GM19023 (cell line): ENCODE data around the gene HUS1.
"Not testable (repeated sequence)": the region's sequence is repeated elsewhere in the genome, so short reads cannot be mapped to it uniquely, and the experiment has no call there.

Source experiments
- ATAC-seq: cut with Tn5 transposase; IDR thresholded peaks from one replicate; pipeline ENCODE4 v1.9.1; 2021; ENCODE audit warnings: mild to moderate bottlenecking, moderate library complexity; ENCODE audit not compliant: unreplicated experiment

The HUS1 gene

DNA sequence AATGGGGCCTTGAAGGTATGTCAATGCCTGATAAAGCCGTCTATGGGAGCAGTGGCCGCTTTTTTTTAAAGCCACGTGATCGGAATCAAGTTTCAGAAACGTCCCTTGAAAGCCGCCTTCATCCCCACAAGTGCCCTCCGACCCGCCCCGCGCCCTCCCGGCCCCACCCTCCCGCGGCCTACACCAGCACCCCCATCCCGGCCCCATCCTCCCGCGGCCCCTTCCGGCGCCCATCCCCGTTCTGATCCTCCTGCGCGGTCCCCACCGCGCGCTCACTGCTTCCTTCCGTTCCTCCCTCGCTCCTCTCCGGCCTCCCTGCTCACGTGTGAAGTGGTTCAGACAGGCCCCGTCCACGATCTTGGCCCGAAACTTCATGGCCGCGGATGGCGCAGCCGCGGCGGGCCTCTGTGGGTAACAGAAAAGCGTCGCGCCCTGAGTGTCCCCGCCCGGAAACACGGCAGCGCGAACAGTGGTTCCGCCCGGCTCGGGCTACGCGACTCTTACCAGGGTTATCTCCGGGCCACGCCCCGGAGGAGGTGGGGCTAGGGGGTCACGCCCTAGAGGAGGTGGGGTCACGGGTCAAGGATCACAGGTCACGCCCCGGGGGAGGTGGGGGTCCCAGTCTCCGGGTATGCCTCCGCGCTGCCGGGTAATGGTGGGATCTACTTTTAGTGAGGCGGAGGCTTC, at the start of gene HUS1:
Gene HUS1 (minus strand): TSS at position 471 of the 687 bp plus-strand sequence. CDS start 96 bp downstream, at position 375.
- ATAC-seq = peak; percentile 99

DNA sequence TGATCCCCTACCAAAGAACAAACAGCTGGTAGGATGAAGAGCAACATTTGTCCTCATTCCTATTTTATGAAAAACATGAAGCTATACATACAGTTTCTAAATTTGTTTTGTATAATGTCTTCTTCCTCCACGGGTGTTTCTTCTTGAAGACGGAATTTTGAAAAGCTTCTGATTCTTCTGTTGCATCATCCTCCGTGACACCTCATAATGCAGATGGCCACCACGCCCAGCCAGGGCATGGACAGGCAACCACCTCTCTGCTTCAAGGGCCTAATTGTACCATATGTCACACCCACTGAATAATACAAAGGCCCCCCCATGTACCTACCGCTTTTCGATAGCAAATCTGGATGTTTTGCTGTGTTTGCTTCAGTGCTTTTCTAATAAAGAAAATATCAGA, 49.5 kb upstream of the HUS1 start, which contains the start of gene SUN3:
Gene SUN3 (minus strand): TSS at position 170 of the 400 bp plus-strand sequence. CDS start 169 bp downstream, at position 1.
- no peak for ATAC-seq

DNA sequence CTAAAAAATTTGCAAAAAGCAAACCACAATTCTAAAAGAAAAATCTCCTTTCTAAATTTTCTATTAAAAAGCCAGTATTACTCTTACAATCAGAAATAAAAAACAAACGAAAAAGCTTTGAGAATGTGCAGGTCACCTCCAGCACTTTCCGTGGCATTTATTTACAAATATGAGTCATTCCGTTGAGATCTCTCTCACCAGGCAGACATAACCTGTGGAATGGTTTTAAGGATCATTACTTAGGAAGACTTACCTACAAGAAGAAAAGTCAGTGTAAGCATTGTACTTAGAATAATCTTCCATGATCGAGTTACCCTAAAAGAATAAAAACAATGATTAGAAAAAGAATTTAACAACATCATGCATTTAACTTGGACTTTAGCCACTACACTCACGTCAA, 46.2 kb upstream of the HUS1 start:
- no peak for ATAC-seq

DNA sequence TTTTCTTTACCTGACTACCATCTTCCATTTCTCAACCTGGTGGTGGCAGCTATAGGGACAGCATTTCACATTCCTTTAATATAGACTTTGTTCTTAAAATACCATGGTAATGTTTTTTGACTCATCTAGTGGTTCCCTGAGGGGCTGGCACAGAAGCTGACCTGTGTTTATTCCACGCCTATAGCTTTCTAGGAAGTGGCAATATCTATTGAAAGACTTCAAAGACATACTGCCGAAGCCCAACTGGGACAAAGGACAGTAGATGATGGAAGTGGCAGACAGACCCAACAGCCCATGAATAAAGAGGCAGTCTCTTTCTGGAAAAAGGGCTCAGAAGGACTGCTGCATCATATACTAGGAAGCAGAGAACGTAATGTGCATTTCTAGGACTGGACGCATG, 38.3 kb upstream of the HUS1 start:
- no peak for ATAC-seq

GRCh38 chr7:48016641-48017040, 37.2 kb upstream of the HUS1 start:
- ATAC-seq = no peak

DNA sequence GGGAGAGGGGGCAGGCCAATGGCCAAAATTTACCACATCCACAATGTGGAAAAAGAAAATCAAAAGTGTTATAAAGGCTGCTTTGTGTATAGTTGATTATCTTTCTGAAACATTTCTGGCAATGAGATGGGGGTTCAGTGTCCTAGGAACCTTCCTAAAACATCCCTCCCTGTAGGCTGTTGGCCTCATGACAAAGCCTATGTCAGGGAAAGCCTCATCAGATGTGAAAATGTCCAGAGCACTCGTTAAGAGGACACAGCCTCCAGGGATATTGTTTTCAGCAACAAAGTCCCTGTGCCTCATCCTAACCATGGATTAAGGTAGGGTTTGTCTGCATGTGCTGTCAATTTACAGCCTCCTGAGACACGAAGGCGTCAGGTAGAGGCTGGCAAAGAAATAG, 32.5 kb upstream of the HUS1 start:
- ATAC-seq = no peak

GRCh38 chr7:48011323-48011722, 31.9 kb upstream of the HUS1 start:
- ATAC-seq = no peak

DNA sequence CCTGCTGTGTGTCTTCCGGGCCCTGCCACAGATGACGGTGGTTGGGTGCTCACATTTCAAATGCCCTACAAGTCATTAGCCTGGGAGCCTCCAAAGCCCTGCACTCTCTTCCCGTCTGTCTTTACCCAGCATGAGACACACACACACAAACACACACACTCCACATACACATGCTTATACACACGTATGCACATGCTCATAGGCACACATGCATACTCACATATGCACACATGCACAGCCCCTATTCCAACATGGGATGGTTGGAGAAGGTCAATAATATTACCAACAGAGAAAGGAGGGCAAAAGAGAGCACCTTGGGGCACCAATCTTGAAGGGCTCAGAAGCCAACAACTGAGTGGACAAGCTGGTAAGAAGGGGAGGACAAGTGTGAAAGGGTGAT, 30.5 kb upstream of the HUS1 start:
- no peak for ATAC-seq

GRCh38 chr7:48009257-48009656, 29.8 kb upstream of the HUS1 start:
- ATAC-seq = no peak

GRCh38 chr7:48006866-48007265, 27.5 kb upstream of the HUS1 start:
- no peak for ATAC-seq

DNA sequence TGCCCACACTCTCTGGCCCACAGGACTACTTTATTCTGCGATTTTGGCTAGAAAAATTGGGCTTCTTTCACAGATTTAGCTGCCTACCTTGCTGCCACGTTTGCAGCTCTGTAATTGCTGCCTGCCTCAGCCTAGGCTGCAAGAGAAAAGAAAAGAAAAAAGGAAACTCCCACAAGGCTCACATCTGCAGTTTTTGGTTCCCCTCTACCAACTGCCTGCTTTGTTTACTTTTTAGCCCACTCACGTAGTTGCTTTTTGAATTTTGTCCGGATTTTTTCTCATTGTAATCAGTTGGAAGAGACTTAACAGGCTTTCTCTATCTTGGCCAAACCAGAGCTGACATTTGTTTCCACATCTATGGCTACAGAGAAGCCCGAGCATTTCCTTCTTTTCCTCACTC, 25.2 kb upstream of the HUS1 start:
- ATAC-seq = no peak

DNA sequence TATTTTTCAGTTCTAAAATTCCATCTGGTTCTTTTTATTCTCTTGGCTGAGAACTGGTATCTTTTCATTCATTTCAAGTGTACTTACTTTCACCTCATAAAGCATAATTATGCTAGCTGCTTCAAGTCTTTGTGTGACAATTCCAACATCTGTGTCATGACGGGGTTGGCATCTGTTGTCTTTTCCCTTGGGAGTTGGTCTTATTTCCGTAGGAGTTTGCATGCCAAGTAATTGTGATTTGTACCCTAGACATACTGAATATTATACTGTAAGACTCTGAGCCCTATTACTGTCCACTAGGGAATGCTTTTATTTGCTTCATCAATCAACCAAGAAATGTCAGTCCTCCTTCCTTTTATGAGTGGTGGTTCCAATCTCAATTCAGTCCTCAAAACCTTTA, 24.6 kb upstream of the HUS1 start:
- ATAC-seq = no peak

DNA sequence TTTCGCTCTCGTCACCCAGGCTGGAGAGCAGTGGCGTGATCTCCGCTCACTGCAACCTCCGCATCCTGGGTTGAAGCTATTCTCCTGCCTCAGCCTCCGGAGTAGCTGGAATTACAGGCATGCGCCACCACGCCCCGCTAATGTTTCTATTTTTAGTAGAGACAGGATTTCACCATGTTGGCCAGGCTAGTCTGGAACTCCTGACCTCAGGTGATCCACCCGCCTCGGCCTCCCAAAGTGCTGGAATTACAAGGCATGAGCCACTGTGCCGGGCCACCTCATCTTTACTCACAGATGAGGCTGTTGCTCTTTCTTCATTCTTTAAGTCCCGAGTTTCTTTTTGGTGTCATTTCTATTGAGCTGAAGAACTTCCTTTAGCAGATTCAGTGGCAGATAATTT, 20.7 kb upstream of the HUS1 start:
- not testable (repeated sequence) for ATAC-seq

GRCh38 chr7:47999413-47999812, 20.0 kb upstream of the HUS1 start:
- no peak for ATAC-seq

- ATAC-seq = no peak
These were observed 13.0 kb upstream of the HUS1 start for GRCh38 chr7:47992446-47992845.

DNA sequence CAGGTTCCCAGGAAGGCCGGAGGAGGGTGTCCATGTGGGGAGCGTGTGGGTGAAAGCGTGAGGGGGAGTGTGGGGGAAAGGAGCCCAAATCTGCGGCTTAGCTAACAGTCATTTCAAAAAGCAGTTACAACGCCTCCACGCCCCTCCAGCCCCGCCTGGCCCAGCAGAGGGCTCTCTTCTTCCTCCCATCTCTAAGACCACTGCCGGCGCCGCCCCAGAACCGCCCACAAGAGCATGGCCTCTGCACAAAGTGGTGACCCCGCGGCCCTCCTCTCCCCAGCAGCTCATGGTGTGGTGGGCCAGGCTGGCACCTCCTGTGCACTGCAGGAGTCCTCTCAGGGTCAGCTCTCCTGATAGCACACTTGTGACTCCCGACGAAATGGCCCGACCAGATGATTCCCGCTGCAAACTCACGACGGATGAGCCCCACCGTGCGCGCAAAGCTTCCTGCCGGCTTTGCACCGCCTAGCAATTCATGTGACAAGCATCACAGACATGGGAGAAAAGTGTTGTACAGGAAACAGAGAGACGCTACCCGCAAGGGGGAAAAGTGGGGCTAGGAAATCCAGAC, 12.4 kb upstream of the HUS1 start:
- ATAC-seq = peak; percentile 100

DNA sequence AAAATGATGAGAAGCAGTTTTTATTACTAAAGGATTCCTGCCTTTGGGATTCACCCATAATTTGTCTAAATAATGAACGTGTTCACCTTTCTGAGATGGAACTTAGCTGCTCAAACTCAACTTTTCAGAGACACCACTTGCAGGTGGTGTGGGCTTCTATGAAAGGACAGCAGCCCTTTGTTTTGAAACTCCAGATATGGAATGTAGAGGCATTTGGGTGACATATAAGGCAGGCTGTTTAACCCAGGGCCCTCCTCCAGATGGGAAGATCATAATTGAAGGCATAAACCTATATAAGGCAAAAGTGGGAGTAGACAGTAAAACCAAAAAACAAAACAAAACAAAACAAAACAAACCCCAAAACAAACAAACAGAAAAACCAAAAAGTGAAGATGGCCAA, 11.9 kb upstream of the HUS1 start:
- ATAC-seq = no peak

DNA sequence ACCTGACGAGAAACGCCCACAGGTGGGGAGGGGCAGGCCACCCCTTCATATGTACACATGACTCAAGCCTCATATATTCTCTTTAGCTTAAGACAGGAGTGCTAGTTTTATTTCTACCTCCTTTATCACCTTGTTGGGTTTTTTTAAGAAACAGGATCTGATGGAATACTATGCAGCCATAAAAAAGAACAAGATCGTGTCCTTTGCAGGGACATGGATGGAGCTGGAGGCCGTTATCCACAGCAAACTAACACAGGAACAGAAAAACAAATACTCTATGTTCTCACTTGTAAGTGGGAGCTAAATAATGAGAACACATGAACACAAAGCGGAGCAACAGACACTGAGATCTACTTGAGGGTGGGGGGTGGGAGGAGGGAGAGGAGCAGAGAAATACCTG, 11.2 kb upstream of the HUS1 start:
- ATAC-seq = no peak

DNA sequence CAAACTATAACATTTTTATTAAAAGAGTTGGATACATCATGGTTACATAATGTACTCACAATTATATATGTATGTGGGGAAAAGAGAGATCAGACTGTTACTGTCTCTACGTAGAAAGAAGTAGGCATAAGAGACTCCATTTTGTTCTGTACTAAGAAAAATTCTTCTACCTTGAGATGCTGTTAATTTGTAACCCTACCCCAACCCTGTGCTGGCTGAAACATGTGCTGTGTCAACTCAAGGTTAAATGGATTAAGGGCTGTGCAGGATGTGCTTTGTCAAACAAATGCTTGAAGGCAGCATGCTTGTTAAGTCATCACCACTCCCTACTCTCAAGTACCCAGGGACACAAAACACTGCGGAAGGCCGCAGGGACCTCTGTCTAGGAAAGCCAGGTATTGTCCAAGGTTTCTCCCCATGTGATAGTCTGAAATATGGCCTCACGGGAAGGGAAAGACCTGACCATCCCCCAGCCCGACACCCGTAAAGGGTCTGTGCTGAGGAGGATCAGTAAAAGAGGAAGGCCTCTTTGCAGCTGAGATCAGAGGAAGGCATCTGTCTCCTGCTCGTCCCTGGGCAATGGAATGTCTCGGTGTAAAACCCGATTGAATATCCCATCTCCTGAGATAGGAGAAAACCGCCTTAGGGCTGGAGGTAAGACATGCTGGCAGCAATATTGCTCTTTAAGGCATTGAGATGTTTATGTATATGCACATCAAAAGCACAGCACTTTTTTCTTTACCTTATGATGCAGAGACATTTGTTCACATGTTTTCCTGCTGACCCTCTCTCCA, 10.4 kb upstream of the HUS1 start:
- ATAC-seq = not testable (repeated sequence)

- no peak for ATAC-seq
These were observed 9.3 kb upstream of the HUS1 start for GRCh38 chr7:47988496-47989386.

- no peak for ATAC-seq
These were observed 3.2 kb upstream of the HUS1 start for GRCh38 chr7:47982610-47983009.
